GM18526 (cell line): ENCODE measurements around the gene ATP2B2.

Experiments
- POLR2A ChIP-seq: IDR thresholded peaks from 3 replicates; pipeline ENCODE4 v1.6.1; 2011; ENCODE audit not compliant: insufficient read length; ENCODE audit errors: extremely low read depth

The ATP2B2 gene

DNA sequence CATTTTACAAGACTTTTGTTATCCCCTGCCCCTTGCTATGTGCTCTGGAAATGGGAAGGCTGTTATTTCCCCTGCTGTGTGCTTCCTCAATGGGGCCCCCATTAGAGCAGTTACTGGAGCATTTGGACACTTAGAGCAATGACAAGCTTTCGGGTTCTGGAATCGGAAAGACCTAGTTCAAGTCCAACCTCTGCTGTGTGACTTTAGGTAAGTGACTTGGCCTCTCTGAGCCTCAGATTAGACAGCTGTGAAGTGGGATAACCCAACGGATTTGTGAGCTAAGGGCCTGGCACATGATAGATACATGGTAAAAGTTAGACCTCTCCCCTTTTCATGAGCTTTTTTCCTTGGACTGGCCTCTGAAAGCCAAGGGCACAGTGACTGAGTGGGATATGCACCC lies 100.5 kb downstream of the ATP2B2 start:
- TF ChIP-seq POLR2A: no peak

DNA sequence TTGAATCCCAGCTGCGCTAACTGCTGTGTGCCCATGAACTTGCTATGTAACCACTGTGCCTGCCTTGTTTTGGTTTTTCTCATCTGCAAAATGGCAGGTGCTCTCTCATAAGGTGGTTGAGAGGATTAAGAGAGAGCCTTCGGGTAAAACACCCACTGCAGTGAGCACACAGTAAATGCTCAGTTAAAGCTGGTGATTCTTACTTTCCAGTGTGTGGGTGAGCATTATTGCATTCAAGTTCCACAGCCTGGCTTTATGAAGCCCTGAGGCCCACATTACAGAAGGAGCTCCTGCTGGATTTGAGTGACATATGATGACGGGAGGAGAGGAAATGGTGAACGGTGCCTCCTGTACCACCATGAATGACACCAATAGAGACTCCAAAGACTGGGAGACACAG lies 101.0 kb downstream of the ATP2B2 start:
- no peak for TF ChIP-seq POLR2A

DNA sequence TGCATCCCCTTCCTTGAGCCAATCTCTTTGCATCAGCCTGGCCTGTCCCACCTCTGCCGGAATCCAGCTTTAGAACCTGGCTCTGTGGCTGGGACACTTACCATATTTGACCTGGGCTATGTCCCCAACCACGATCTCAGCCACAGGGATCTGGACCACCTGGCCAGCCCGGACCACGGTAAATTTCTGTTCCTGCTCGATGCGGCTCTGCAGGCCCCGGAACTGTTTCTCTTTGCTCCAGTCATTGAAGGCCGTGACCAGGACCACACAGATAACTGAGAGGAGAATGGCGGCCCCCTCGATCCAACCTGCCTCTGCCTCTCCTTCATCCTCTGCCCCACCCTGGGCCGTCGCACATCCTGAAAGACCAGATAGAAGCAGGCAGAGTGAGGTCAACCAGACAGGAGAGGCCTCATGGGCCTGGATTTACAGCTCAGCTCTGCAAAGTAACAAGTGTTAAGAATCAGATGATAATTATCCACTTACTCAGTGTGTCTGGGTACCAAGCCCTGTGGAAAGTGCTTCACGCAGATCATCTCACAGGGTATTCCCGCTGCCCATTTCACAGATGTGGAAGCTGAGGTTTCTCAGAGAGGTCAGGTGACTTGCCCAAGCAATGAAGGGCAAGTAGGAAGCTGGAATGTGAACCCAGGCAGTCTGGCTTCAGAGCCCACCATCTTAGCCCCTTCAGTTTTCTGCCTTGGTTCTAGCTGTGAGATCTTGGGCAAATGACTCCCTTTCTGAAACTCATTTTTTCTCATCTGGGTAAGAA lies 103.2 kb downstream of the ATP2B2 start:
- TF ChIP-seq POLR2A: no peak

DNA sequence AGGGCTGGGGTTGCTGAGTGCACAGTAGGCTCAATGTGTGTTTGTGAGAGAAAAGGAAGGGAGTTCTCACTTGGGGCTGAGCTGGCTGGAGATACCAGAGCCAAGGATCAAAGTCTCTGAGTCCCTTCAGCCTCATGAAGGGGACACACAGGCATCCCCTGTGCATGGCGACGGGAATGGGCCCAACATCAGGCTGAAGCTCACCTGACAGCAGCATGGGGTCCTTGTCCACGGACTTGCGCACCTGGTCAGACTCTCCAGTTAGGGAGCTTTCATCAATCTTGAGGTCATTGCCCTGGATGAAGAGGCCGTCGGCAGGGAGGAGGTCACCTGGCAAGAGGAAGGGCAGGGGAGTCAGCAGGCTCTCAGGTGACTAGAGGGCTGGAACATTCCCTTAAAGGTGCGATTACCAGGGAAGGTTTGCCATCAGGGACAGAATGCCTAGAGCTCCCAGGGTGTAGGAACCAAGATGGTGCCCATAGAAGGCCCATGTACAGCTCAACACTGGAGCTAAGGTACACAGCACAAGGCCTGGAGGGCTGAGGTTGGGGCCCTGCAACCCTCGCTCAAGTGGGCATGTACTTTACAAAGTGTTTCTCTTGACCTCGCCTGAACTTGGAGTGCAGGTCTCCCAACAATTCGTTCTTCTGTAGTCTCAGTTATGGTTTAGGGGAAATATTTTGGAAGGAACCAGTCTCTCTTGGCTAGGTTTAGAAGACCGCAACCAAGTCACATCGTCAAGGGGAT lies 104.5 kb downstream of the ATP2B2 start:
- no peak for TF ChIP-seq POLR2A

DNA sequence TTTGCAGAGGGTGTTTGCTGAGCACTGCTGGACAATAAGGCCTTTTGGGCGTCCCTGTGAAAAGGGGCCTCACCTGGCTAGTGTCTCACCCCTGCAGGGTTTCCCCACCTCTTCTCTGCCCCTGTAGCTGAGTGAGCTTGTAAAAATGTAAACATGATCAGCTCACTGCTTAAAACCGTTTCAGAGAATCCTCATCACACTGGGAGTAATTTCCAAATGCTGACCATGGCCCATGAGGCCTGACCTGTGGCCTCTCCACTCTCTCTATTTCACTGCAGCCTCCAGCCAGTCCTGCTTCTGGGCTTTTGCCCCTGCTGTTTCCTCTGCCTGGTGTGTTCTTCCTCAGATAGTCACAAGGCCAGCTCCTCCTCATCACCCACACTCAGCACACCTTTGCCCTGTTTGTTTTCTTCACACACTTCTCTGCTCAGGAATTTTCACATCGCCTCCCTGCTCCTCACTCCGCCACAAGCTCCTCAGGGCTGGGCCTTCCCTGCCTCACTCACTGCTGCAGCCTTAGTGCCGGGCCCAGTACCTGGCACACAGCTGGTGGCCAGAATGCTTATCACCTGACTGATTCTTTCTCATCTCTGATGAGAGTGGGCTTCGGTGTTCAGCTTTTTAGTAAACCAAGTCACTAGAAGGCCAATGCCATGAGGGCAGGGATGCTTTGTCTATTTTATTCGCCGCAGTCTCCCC lies 105.2 kb downstream of the ATP2B2 start:
- no peak for TF ChIP-seq POLR2A

DNA sequence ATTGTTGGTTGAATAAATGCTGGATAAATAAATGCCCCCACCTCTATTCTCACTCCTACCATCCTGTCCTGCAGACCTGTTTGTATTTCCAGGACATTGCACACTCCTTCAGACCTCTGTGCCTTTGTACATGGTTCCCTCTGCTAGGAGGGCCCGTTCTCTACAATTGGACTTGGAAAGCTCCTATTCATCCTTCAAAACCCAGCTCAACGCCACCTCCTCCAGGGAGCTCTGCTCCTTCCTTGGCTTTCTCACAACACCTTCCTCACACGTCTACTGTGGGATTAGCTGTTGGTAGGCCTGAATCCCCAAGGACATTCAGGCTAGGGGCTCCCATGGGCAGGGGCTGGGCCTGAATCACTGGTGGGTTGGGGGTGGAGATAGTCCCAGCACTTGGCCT lies 105.8 kb downstream of the ATP2B2 start:
- no peak for TF ChIP-seq POLR2A

DNA sequence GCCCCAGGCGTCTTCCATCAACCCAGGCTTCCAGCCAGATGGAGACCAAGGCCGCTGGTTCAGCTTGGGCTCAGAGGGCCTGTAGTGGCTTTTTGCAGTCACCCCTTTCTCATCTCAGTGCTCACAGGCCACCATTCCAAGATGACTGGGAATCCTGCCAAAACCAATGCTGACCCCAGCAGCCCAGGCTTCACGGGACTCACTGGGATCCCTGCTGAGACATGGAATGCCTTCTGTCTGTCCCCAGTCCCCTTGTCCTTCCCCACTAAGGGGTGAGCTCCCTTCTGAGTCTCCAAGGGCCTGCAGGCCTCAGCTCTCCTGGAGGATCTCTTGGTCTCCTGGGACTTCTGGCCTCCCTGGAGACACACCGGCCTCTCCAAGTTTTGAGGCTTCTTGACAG lies 107.0 kb downstream of the ATP2B2 start:
- no peak for TF ChIP-seq POLR2A

DNA sequence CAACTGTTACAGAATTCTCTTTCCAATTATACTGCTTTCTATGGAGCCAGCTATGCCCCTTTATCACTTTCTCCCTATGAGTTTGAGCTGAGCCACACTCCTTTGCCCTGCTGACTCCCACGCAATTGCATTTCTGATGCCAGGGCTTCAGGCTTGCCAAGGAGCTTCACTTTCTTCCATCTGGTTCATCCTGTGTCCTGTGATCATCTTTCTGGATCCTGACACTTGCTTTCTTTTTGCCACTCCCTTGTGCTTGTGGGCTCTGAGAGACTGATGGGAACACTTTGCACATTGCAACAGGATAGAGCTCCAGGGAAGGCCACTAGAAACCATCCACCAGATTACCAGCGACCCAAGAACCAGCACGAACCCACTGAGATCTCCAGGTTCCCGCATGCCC lies 107.5 kb downstream of the ATP2B2 start:
- TF ChIP-seq POLR2A: no peak

DNA sequence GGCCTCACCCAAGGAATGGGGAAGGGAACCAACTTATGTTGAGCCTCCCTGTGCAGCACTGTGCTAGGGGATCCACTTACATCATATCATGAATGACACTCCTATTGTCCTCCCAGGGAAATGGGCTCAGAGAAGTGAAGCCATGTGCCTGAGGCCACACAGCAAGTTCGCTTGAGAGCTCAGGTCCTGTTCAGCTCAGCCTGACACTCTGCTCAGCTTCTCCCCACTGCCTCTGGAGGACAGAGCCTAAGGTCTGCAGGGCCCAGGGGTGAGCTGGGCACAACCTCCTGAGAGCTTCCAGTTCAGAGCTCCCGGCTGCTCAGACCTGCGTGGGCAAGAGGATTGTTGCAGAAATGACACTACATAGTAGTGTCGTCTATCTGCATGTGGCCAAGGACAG lies 108.5 kb downstream of the ATP2B2 start:
- TF ChIP-seq POLR2A: no peak

DNA sequence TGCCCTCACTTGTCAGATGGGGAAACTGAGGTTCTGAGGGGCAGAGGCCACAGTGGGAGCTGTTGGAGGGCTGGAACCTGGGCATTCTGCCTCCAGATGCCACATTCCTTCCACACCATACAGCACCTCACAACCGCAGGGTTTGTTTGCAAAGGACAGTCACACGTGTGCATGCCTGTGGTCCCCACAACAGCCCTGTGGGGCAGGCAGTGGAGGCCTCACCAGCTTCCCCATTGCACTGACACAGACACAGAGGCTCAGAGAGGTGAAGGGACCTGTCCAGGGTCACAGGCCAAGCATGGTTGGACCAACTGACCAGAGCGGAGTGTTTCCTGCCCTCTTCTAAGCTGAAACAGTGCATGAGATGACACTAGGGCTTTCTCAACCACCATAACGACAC lies 109.3 kb downstream of the ATP2B2 start:
- no peak for TF ChIP-seq POLR2A

DNA sequence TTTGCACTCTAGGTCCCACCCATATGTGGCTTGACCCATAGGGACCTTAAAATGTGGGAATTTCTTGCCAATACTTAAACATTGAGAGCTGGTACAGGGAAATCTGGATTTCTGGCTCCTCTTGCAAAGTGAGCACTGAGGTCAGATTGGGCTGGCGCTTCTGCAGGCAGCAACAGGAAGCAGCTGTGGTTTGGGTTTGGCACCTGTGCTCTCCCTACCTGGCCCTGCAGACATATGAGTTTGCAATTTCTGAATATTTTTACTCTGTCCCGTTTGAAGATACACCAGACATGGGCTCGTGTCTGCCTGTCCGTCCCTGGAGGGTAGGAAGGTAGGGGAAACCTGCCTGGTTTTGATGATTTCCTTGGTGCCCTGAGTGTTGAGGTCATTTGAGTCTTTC lies 109.7 kb downstream of the ATP2B2 start:
- TF ChIP-seq POLR2A: no peak

DNA sequence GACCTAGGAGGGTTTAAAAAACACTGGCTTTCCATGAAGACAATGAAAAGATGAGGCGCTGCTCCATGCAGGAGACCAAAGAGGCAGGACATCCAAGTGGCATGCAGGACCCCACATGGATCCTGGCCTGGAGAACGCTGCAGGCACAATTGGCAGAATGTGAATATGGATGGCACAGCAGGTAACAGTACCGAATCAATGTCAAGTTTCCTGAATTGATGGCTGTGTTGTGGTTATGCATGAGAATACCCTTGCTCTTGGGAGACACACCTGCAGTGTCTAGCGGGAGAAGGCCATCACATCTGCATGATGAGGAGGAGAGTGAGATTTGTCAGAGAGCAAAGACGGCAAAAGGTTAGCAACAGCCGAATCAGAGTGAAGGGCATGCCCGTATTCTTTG lies 110.2 kb downstream of the ATP2B2 start:
- no peak for TF ChIP-seq POLR2A

DNA sequence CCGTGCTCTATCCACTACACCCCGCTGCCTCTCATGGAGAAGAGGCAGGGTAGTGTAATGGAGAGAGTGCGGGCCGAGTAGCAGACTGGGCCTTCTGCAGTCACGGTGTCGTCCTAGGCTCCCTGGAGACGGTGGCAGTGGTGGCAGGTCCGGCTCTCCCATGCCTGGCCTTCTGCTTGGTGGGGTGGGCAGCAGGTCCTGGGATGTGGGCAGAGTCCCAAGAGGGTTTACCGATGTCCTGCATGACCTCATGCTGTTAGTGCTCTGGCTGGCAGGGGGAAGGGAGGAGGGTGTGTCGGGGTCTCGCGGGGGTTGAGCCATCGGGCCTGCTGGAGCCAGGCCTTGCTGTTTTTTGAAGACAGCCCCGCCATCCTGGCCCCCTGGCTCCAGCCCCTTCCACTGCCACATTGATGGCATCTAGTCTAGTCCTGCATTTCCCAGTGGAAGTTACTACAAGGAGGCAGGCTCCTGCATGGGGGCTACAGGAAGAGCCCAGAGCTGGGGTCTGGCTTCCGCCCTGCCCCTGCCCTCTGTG lies 110.8 kb downstream of the ATP2B2 start:
- TF ChIP-seq POLR2A: no peak

DNA sequence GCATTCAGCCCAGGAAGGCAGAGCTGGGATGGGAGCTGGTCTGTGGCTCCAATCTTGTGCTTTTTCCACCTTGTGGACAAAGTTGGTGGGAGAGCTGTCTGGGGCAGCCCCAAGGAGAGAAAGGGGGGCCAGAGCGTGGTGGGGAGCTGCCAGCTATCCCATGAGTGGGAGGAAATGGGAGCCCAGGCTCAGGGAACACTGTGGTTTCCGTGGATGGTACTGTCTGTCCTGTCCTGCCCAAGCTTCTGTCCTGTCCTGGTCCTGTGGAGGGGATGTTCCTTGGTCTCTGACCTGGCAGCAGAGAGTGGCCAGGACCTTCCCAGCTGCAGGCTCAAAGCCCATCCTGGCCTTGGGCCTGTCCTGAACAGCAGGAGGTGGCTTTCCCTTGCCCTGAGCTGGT lies 111.9 kb downstream of the ATP2B2 start:
- TF ChIP-seq POLR2A: no peak

DNA sequence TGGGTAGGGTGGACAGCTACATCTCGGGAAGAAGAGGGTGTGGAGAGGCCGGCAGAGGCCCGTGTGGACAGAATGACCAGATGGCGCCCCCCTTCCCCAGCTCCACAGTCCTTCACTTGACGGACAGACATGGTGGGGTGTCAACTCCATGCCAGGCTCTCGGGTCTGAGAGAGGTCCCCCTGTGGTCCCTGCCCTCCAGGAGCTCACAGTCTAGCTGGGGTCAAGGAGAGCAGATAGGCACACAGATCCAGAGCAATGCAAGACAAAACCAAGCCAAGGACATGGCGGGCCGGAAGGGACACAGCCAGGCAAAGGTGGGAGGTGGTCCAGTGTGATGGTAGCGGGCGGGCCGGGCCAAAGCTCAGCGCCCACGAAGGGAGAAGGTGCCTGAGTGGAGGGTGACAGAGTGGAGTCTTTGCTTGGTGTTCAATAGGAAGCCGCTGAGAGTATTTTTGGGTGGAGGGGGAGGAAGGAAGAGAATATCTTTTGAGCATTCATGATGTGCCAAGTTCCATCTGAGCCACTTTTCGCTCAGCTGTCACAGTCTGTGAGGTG lies 112.4 kb downstream of the ATP2B2 start:
- TF ChIP-seq POLR2A: no peak
